HG03378 (cell line): Measurements from ENCODE around the gene KCNN3.
A peak's percentile ranks its signal among the peaks of the same experiment; 100 is the strongest.
"Not testable (repeated sequence)": the region's sequence is repeated elsewhere in the genome, so short reads cannot be mapped to it uniquely, and the experiment has no call there.

Experiments used
- ATAC-seq: cut with Tn5 transposase; IDR thresholded peaks from one replicate; pipeline ENCODE4 v1.9.1; 2021; ENCODE audit warnings: mild to moderate bottlenecking, moderate library complexity; ENCODE audit not compliant: unreplicated experiment

Gene KCNN3

DNA sequence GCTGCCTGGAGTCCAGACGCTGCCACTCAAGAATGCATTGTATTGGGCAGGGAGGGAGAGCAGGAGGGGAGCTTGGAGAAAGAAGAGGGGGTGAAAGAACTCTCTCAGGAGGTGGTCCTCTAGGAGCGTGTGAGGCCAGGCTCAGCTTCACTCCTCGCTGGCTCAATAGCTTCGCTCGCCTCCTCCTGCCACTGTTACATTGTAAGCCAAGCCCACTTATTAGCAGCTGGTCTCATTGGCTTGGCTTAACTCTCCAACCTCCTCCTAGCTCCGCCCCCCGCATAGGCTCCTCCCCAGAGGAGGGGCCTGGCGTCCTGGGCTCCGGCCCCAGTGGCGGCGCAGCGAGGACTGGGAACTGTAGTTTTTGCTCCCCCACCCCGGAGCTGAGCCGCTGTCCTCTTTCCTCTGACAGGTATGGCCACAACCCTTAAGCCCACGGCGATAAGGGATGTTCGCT is at the start of gene KCNN3:
Gene KCNN3 (minus strand): TSS at position 167 of the 457 bp plus-strand sequence. CDS start 317 bp downstream, outside the sequence.
- ATAC-seq, result peak; percentile 77

GRCh38 chr1:154913273-154913672 is 43.2 kb upstream of the KCNN3 start:
- ATAC-seq, result no peak

DNA sequence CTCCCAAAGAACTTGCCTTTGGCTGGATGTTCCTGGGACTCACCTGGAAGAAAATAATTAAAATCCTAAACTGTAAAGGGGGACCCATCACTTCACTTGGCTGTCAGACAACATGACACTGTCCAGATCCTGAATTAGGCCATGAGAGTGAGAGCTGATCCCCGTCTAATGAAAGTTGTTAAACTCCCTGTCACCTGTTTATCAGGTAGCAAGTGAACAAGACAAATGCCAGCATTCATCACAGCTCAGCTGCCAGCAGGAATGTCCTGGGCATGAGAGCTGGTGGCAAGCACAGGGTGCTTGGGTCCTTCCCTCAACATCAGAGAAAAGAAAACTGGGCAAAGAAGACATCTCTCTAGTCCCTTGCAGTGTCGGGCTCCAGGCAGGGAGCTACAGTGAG is 42.7 kb upstream of the KCNN3 start:
- ATAC-seq, result no peak

DNA sequence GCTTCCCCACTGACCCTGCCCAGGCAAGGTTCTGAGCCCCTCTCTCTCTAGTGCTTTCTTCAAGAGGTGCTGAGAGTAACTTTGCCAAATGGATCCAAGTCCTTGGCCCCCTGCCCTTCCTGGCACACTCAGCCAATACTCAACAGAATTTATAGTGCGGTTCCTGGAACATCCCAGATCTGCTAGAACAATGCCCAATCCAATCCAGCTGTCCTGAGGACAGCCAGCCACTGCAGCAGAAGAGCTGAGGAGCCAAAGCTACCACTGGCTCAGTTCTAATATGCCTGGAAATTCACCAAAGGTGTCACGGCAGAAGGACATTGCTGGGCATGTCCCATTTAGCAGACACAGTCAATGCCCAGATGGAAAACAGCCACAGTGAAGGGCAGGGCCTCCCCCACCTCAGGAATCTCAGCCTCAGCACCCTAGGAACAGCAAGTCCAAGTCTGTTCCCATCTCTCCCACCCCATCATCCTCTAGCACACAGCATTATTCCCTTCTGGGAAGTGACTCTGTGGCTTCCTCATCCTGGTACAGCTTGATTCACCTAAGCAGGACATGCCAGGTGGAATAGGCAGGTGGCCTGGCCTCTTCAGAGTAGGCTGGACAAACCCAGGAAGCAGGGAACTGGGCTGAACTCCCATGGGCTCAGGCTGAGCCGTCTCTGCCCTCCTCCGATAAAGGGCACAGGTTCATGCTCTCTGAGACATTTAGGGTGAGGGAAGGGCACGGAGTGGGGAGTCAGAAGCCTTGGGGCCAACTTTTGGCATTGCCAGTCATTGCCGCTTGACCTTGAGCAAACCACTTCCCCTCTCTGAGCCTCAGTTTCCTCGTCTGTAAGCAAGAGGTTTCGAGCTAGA is 41.8 kb upstream of the KCNN3 start:
- no peak for ATAC-seq

DNA sequence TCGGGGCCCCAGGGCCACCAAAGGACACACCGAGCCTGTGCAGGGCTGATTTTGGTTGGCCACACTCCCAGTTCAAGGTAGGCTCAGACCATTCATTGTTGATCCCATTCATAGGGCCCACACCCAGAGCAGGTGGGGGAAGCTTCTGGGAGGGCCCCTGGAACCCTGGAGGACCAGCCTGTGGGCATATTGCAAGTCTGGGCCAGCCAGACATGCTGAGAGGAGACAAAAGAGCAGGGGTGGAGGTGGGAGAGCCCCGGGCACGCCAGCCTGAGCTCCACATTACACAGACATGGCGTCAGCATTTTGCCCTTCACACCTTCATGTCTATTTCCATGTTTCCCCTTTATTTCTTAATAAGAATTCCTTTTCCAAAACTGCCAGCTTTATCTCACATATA is 40.8 kb upstream of the KCNN3 start:
- no peak for ATAC-seq

GRCh38 chr1:154908937-154909336 is 38.9 kb upstream of the KCNN3 start:
- ATAC-seq, result no peak

GRCh38 chr1:154908129-154908528 is 38.0 kb upstream of the KCNN3 start:
- not testable (repeated sequence) for ATAC-seq

- no peak for ATAC-seq
Measured at GRCh38 chr1:154906621-154907081, 36.6 kb upstream of the KCNN3 start.

DNA sequence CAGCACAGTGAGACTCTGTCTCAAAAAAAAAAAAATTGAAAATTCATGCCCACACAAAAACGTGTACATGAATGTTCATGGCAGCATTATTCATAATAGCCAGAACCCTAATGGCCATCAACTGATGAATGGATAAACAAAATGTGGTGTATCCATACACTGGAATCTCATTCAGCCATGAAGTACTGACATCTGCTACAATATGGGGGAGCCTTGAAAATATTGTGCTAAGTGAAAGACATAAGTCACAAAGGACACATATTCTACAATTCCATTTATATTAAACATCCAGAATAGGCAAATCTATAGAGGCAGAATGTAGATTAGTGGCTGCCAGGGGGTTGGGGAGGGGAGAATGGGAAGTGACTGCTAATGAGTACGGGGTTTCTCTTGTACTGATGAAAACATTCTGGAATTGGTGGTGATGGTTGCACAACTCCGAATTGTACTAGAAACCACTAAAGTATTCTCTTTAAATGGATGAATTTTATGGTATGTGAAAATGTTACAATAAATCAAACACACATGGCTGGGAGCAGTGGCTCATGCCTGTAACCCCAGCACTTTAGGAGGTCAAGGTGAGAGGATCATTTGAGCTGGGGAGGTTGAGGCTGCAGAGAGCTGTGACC is 33.0 kb upstream of the KCNN3 start:
- no peak for ATAC-seq

DNA sequence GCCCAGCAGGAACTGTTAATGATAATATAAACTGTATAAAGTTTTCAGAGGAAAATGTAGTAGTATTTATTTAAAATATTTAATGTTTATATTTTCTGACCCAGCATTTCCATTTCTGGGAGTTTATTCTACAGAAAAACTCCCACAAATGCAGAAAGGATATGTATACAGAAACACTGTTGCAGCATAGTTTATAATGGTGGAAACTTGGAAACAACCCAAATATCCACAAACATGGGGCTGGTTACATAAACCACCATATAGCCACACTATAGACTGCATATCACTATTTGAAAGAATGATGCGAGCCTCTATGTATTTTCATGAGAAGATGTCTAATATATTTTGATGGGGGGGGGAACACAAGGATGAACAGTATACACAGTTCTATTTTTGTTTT is 31.5 kb upstream of the KCNN3 start:
- no peak for ATAC-seq

DNA sequence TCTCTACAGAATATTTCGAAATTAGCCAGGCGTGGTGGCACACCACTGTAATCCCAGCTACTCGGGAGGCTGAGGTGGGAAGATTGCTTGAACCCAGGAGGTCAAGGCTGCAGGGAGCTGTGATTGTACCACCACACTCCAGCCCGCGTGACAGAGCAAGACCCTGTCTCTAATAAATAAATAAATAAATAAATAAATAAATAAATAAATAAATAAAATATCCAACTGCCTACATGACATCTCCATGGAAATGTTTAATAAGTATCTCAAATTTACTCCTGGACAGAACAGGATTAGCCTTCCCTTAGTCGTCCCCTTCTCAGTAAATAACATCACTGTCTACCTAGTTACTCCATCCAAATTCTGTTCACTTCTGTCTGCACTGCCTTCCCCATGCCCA is 29.0 kb upstream of the KCNN3 start:
- no peak for ATAC-seq

GRCh38 chr1:154896771-154897286 is 26.7 kb upstream of the KCNN3 start:
- ATAC-seq, result no peak

GRCh38 chr1:154895798-154896197 is 25.7 kb upstream of the KCNN3 start:
- ATAC-seq, result no peak

- no peak for ATAC-seq
Measured at GRCh38 chr1:154891452-154891851, 21.4 kb upstream of the KCNN3 start.

GRCh38 chr1:154888757-154889156 is 18.7 kb upstream of the KCNN3 start:
- no peak for ATAC-seq

DNA sequence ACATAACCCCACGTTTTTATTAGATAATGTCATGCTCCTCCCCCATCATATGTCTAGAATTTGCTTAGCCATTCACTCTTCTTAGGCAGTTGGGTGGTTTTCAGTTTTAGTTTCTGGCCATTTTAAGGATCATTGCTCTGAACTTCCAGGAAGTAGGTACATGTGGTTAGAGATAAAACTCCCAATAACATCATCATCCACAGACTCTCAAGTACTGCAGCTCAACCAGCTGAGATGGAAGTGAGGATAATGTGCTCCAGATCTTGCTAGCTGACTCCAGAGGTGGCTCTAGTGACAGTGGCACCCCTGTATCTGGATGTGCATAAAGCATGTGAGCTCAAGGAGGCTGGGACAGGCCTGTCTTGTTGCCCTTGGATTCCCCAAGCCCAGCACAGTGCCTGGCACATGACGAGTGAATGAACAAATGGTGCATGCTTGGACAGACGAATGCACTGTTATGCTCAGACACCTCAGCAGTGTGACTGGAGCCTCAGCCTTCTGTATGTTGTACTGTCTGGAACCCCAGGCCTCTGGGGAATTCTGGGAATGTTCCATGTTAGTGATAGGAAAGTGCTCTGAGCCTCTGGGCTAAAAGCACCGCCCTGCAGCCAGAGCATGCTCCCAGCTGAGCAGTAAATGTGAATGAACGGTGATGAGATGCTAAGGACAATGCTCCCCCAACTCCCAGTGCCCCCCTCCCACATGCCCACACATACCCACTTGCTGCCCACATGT is 16.4 kb upstream of the KCNN3 start:
- ATAC-seq, result no peak

GRCh38 chr1:154884869-154885701 is 15.0 kb upstream of the KCNN3 start:
- ATAC-seq, result no peak

- ATAC-seq, result no peak
Measured at GRCh38 chr1:154883919-154884868, 14.1 kb upstream of the KCNN3 start.

- ATAC-seq, result no peak
Measured at GRCh38 chr1:154881820-154882535, 11.9 kb upstream of the KCNN3 start.
